ENCODE measurements around the gene CIB4. TPM values are rescaled to one million over a fixed set of nuclear protein-coding genes. Genes with fewer than 3 reads are reported as not detected.

The CIB4 gene
- total RNA-seq, 1 donor from 2014 or later, result not detected

DNA sequence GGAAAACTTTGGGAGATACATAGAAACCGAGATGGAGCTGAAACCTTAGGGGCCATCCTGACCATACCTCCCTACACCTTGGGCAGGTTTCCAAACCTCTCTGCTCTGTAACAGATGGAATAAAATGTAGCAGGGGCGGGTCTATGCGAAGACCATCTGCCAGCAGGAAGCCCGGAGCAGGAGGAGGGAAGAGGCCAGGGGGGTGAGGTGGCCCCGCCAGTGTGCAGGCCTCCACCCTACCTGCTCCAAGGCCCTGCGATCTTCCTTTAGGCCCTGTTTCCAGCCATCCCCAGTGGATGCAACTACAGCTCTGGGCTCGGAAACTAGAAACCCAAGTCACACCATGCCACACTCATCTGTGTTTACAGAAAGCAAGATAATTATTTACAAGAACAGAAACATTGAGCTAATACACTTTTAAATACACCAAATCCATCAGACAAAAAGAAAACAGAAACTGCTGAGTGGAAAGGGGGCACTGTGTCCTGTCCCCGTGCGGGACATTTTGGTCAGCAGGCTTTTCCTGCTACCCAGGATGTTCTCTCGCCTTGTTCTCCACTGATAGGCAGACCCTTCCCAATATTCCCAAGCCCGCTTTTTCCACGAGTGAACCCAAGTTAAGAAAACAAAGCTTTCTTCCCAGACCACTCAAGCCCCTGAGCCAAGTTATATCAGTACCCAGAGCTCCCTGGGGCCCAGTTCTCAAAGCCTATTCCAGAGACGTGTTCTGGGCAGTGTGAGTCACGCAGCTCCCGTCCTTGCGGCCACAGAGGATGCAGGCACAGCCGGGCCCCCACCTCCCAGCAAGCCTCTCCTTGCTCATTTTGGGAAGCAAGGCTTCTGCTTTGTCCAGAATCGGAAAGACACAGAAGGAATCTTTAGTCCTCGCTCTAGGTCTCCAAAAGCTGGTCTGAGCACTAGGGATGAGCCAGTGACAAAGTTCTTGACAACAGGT lies 17.3 kb downstream of the CIB4 start:
- DNase-seq (ENCODE audit: low spot score), result peak; percentile 79

- DNase-seq (ENCODE audit: low spot score), result no peak
Observed at GRCh38 chr2:26621469-26622199, 19.5 kb downstream of the CIB4 start.

DNA sequence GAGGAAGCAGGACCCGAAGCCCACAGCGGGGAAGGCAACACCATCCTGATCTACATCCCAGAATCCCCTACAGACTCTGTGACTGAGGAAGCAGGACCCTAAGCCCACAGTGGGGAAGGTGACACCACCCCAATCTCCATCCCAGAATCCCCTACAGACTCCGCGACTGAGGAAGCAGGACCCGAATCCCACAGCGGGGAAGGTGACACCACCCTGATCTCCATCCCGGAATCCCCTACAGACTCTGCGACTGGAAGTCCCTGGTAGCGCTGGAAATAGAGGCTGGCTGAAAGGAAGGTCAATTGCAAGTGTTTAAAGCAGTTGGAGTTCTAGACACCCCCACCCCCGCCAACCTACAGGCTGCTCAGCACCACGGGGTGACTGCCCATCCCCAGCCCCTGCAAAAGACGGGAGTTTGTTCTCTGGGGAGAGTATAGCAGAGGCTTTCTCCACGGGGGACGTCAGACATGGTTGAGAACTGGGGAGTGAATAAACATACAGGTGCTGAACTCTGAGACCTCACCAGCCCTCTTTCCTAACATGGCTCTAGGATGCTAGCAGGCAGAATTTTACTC lies 21.0 kb downstream of the CIB4 start:
- DNase-seq (ENCODE audit: low spot score), result no peak

DNA sequence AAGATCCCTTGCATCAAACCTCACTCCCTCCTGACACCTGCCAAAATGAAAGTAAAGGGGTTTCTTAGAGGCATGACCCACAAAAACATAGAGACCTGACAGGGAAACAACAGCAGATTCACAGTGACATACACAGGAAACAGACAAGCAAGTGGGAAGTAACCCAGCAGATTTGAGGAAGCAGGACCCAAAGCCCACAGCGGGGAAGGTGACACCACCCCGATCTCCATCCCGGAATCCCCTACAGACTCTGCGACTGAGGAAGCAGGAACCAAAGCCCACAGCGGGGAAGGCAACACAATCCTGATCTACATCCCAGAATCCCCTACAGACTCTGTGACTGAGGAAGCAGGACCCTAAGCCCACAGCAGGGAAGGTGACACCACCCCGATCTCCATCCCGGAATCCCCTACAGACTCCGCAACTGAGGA lies 21.6 kb downstream of the CIB4 start:
- no peak for DNase-seq (ENCODE audit: low spot score)

DNA sequence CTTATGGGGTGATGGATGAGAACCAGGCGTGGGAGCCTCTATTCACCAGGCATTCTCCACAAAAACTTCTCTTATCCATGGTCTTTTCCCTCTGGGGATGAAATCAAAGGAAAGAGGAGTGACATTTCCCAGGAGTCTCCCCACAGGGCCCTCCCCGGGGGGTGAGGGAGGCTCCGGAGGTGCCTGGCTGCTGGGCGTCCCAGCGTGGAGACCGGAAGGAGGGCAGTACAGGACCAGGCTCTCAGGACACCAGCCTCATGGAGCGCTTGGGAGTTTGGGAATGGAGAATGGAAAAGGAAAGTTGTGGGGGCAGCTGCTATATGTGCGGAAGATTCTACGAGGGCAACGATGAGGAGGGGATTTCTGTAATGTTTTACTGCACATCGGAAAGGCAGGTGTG lies 22.1 kb downstream of the CIB4 start:
- DNase-seq (ENCODE audit: low spot score), result no peak

DNA sequence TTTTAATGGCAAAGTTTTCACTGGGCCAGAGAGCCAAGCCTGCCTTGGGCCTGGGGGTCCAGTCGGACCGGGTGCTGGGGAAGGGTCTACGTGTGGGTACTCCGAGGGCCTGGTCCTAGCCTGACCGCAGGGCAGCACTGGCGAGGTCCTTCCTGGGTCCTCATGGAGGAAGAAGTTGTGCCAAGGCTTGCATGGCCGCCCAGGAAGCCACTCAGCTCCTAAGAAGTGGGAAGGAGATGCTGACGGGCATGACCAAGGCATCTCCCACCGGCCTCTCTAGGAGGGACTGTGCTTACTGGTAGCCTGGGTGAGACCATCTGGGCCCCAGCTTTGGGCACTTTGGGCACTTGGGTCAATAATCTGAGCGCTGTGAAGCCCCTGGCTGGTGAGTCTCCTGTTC lies 22.6 kb downstream of the CIB4 start:
- no peak for DNase-seq (ENCODE audit: low spot score)

- DNase-seq (ENCODE audit: low spot score), result no peak
Observed at GRCh38 chr2:26617588-26618083, 23.5 kb downstream of the CIB4 start.

DNA sequence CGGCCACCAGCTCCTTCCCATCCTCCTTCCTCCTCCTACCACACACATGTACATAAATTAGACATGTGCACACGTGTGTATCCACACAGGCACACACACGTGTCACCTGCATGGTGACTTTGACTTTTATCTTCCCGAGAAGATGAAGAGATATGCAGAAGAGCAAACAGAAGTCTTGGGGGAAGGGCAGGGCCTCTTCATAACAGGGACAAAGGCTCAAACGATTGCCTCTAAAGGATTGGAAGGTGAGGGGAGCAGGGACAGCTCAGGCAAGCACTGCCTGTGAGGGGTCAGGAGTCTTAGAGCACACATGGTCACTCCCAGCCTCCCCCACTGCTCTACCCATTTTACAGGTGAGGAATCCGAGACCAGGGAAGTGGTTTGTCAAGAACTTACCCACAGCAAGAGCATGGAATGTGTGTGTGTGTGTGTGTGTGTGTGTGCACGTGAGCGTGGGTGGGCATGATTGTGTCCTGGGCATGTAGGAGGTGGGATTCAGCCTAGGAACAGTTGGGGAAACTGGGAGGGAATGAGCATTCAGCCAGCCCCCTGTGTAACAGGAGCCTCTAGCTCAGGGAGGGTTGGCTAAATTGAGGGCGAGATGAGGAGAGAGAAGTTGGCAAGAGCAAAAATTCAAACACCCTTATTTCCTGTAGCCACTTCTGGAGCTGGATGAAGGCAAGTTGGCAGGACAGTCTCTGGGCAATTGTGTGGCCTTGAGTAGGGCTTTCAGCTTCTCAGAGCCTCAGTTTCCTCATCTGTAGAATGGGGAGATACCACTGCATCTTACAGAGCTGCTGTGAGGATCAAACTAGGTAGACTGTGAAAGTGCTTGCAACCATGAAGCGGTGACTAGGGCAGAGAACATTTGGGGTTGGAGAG lies 24.2 kb downstream of the CIB4 start:
- DNase-seq (ENCODE audit: low spot score), result no peak

GRCh38 chr2:26615860-26616705 lies 25.1 kb downstream of the CIB4 start:
- peak; percentile 59 for DNase-seq (ENCODE audit: low spot score)

DNA sequence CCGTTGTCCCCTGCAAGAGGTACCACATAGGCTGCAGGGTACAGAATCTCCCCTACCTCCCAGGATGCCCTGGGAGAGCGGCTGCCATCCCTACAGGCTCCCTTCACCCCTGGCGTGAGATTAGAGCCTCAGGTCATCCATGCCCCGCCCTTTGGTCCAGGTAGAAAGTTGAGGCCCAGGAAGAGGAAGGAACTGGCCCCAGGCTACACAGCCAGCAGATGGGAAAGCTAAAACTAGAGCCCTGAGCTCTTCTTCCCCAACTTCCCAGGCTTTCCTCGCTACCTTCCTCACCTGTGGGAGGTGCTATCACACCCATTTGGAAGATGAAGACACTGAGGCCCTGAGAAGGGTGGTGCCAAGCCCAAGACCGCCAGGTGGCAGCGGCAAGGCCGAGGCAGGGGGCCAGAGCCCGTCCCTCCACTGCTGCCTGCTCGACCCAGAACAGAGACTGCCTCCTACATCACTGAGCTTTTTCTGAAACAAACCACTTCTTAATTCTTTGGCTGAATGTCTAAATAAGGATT lies 25.8 kb downstream of the CIB4 start:
- DNase-seq (ENCODE audit: low spot score), result no peak

DNA sequence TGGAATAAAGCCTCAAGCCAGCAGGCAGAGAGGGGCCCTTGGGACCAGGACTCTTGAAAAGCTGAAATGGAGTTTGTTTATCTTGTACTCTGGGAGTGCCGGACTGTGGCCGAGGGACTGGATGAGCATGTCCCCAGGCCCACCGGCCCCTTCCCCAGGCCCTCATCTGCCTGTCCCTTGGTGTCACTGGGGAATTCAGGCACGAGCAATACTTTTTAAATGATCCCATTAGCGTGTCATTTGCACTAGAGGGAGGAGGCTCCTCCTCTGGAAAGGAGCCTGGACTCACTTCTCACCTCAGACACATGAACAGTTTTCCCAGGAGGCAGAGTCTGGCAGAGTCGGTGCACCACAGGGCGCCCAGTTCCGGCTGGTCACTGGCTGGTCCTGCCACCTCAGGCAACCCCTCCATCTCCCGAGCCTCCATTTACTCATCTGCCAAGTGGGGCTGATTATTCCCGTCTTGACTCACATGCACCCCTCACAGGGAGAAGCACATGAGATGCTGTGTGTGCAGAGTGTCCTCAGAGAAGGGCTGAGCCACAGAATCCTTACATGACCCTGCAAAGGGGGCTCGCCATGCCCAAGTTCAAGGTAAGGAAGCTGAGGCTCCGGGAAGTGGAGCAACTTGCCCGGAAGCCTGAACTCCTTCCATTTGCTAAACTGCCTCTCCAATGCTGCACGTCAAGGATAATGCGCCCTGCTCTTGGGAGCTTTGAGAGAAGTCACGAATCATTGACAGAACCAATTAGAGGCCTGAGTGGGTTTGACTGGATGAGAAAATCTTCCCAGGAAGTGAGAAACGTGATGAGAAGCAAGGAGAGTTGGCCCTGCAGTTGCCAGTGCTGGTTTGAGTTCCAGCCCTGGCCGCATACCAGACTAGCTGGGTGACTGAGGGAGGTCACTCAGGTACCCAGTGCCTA lies 26.7 kb downstream of the CIB4 start:
- no peak for DNase-seq (ENCODE audit: low spot score)

DNA sequence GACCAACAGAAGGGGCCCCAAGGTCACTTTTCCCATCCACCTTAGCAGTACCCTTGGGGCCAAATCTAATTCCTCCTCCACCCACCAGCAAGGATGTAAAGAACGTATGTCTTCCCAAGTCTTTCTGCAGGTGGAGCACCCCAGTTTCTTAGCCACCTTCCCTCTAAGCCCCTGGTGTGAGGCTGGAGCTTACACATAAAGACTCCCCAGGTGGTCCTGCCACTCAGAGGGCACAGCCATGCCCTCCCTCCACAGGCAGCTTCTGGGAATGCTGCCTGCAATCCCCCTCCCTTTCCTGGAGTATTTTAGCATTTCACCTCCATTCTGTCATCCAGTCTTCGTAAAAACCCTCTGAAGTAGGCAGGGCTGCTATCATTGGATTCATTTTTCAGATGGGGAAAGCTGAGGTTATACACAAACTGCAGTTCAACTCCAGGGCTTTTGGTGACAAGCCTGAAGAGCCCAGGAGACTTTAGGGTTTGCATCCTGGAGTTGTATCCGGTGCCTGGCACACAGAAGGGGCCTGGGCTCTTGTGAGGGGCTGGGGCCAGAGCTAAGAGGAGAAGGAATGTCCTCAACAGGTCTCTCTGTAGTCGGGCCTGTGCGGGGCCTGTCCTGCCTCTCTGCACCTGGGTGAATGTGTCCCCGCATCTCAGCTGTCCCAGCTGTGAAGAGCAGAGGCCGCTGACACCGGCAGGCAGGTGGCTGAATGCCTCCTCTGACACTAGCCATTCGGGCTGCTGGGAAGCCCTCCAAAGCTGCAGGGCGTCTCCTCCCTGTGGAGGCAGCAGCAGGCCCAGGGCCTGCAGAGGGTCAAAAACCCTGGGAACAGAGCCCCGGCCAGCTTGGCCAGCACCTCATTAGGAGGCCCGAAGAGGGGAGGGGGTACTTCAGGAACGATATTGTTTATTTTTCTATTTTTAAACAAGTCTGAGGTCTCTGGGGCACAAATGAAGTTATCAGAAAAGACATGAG lies 27.6 kb downstream of the CIB4 start:
- DNase-seq (ENCODE audit: low spot score), result no peak

- DNase-seq (ENCODE audit: low spot score), result peak; percentile 65
Observed at GRCh38 chr2:26612522-26613240, 28.5 kb downstream of the CIB4 start.

GRCh38 chr2:26612034-26612433 lies 29.1 kb downstream of the CIB4 start:
- DNase-seq (ENCODE audit: low spot score), result no peak

DNA sequence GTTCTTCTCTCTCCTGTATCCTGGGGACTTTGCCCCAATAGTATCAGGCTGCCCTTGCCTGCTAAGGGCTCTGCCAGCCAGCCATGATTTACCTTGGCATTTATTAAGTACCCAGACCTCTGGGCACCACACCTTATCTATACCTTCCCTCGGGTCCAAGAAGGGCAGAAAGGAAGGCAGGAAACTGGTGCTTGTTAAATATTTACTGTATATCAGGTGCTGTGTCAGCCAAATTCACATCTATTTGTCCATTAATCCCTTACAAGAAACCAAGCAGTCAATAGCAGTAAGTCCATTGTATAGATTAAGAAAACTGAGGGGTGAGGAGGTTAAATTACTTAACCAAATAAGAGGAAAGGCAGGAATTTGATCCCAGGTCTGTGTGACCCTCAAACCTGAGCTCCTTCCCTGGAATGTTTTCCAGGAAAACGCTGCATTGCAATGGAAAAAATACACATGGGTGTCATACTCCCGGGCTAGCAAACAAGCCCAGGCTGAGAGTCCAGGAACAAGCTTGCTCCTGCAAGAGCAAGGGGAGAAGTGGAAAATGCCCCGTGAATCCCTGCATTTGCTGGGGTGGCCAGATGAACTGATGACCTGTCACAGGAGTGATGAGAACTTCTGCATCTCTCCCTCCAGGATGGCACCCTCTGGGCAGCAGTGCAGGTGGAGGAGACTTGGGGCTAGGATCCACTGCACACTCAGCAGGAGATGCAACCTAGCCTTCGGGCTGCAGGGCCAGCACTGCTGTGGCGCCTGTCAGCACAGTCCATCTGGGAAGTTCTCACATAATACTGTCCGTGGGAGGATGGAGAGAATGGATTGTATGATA lies 30.4 kb downstream of the CIB4 start:
- DNase-seq (ENCODE audit: low spot score), result no peak

DNA sequence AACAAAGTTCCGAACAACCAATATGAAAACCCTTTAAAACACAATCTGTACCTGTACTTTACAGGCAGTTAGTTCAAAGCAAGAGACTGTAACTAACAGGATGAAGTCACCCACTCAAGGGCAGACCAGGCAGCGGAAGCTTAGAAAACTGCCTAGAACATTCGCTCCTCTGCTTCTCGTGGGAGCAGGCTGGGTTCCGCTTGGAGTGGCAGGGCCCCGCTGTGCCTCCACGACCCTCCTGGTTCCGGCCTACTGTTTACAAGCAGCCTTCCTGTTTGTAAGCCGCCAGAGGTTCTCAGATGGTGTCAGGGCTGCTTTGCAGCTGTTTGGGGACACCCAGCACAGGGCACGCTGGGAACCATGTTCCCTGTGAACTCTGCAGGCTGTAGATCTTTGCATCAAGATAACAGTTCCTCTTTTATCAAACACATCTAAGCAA lies 31.3 kb downstream of the CIB4 start:
- no peak for DNase-seq (ENCODE audit: low spot score)
